K562 (cell line): ENCODE measurements around the gene USP32. TPM values are rescaled to one million over a fixed set of nuclear protein-coding genes. Genes with fewer than 3 reads are reported as not detected.

ENCODE experiments used
- CEBPG ChIP-seq, 3 experiments: fragments of 200-800 bp in 1 of 3; sonication (Bioruptor generic) in 1 of 3; sonication (generic) in 1 of 3; formaldehyde crosslinking in 1 of 3; IDR thresholded peaks in 2 of 3; conservative IDR thresholded peaks in 1 of 3; 2 replicates each; pipeline versions ENCODE4 v1.6.1 to v1.8.0; 2016 to 2022; ENCODE audit warnings: missing compliant biosample characterization in 2 of 3, missing genetic modification characterization in 2 of 3, mild to moderate bottlenecking in 1 of 3, missing genetic modification reagents in 1 of 3
- FOXA3 ChIP-seq, 2 experiments: fragments of 450-650 bp in 1 of 2; sonication (generic) in 1 of 2; formaldehyde crosslinking; IDR thresholded peaks in 1 of 2; conservative IDR thresholded peaks in 1 of 2; 2 replicates each; pipeline versions ENCODE4 v1.4.0 to v1.8.0; 2020 to 2022; ENCODE audit warnings: mild to moderate bottlenecking in 2 of 2, missing genetic modification reagents in 1 of 2
- HMGXB4 ChIP-seq: sonication (generic); formaldehyde crosslinking; IDR thresholded peaks from 2 replicates; pipeline ENCODE4 v1.8.1; 2023; ENCODE audit warnings: mild to moderate bottlenecking, missing genetic modification reagents
- IRF2 ChIP-seq: sonication (generic); formaldehyde crosslinking; IDR thresholded peaks from 2 replicates; pipeline ENCODE4 v1.8.1; 2022; ENCODE audit warnings: mild to moderate bottlenecking, missing genetic modification reagents
- NR1H2 ChIP-seq: sonication (generic); formaldehyde crosslinking; IDR thresholded peaks from 2 replicates; pipeline ENCODE4 v1.4.0; 2020; ENCODE audit warnings: mild to moderate bottlenecking, missing genetic modification reagents
- PRMT5 ChIP-seq: sonication (generic); formaldehyde crosslinking; IDR thresholded peaks from 2 replicates; pipeline ENCODE4 v1.5.0; 2020; ENCODE audit warnings: missing genetic modification reagents
- REST ChIP-seq, 2 experiments: fragments of 450-650 bp; formaldehyde crosslinking in 1 of 2; IDR thresholded peaks; 2 replicates each; pipeline versions ENCODE4 v1.4.0 to v1.6.1; 2014 to 2020; ENCODE audit warnings: mild to moderate bottlenecking in 2 of 2, borderline replicate concordance in 1 of 2, low read depth in 1 of 2
- SNAPC5 ChIP-seq: fragments of 250-450 bp; sonication (Bioruptor Pico); IDR thresholded peaks from 2 replicates; pipeline ENCODE4 v1.8.0; 2021; ENCODE audit warnings: moderate library complexity, mild to moderate bottlenecking, inconsistent platforms
- SRF ChIP-seq, 2 experiments: fragments of 250-450, 450-650 bp in 1 of 2; sonication (Bioruptor Pico) in 1 of 2; sonication (generic) in 1 of 2; formaldehyde crosslinking; IDR thresholded peaks; 2 replicates each; pipeline versions ENCODE4 v1.5.0 to v1.5.1; 2020 to 2022; ENCODE audit warnings: mild to moderate bottlenecking in 1 of 2, missing genetic modification reagents in 1 of 2
- ZFP30 ChIP-seq: fragments of 250-450 bp; sonication (Bioruptor Pico); IDR thresholded peaks from 2 replicates; pipeline ENCODE4 v1.8.0; 2022; ENCODE audit warnings: moderate library complexity, mild to moderate bottlenecking, inconsistent platforms, borderline replicate concordance
- ZNF316 ChIP-seq: fragments of 450-650 bp; IDR thresholded peaks from 2 replicates; pipeline ENCODE4 v1.6.1; 2016
- ZNF41 ChIP-seq: fragments of 250-450 bp; sonication (Bioruptor Pico); conservative IDR thresholded peaks from 2 replicates; pipeline ENCODE4 v1.4.0; 2020; ENCODE audit warnings: mild to moderate bottlenecking
- polyA plus RNA-seq, 8 experiments: library from polyadenylated mRNA; depleted of rRNA in 4 of 8; stranded (reverse) in 5 of 8; unstranded in 3 of 8; fragments of >200 nt; fragmentation: Nextera tagmentation in 2 of 8; fragmentation: Illumina TruSeq in 1 of 8; extraction: Ambion mirVana in 2 of 8; extraction: Trizol in 1 of 8; gene quantifications; 2 replicates each; pipeline versions ENCODE4 v1.2.1 to v1.2.3, GENCODE V29; 2011 to 2014; ENCODE audit warnings: inconsistent platforms in 1 of 8, missing spikeins in 1 of 8
- total RNA-seq, 7 experiments: library from RNA; depleted of rRNA in 6 of 7; stranded (reverse); fragments of >200 nt in 6 of 7; fragmentation: Illumina TruSeq in 2 of 7; extraction: Trizol in 2 of 7; gene quantifications; 2 replicates each; pipeline versions ENCODE4 v1.2.1 to v1.2.3, GENCODE V29; 2011 to 2021; ENCODE audit warnings: low replicate concordance in 1 of 7

The USP32 gene
- total and polyA plus RNA-seq, 9 of the 15 experiments (the other 6 are each of a cell fraction or from before 2014, with no cell fraction given) = 18.0 to 69.3 (median 47.1) TPM

GRCh38 chr17:60297760-60298401 is 94.1 kb downstream of the USP32 start (continued):
- TF ChIP-seq SNAPC5 (CRISPR knock-in tag) = no peak
- peak in 1 of 2 experiments; percentile 88; a peak in 2 of 4 replicates for TF ChIP-seq FOXA3 (CRISPR knock-in tag; conservative IDR thresholded peaks at IDR 0.05 in 1 of 2, IDR thresholded peaks at IDR 0.05 in 1 of 2)
- TF ChIP-seq IRF2 = no peak
- TF ChIP-seq ZFP30 (CRISPR knock-in tag) = no peak
- no peak for TF ChIP-seq CEBPG (CRISPR knock-in tag; IDR thresholded peaks at IDR 0.05)
- TF ChIP-seq CEBPG (tag; conservative IDR thresholded peaks at IDR 0.05 in 1 of 2, IDR thresholded peaks at IDR 0.05 in 1 of 2) = no peak
- TF ChIP-seq NR1H2 = no peak
- TF ChIP-seq REST (IDR thresholded peaks at IDR 0.05; ENCODE audit: borderline replicate concordance) = peak; percentile 78
- no peak for TF ChIP-seq REST (CRISPR knock-in tag; IDR thresholded peaks at IDR 0.05; ENCODE audit: low read depth)
- TF ChIP-seq ZNF41 = no peak
- TF ChIP-seq PRMT5 (CRISPR knock-in tag) = no peak
- TF ChIP-seq ZNF316 = no peak
- TF ChIP-seq SRF (CRISPR knock-in tag; IDR thresholded peaks at IDR 0.05) = no peak
- no peak for TF ChIP-seq HMGXB4 (CRISPR knock-in tag)
